Kidney epithelial cell (primary cell): ENCODE results near the gene CNTN5. TPM values are rescaled to one million over a fixed set of nuclear protein-coding genes. Genes with fewer than 3 reads are reported as not detected.

Experiments
- DNase-seq: peaks from one replicate; pipeline ENCODE4 v3.0.0-alpha.2; 2010; ENCODE audit warnings: low read depth
- H3K27me3 ChIP-seq: 2 replicates; pipeline ENCODE4 v1.6.0; 2011; ENCODE audit warnings: low read length; ENCODE audit not compliant: control insufficient read depth, insufficient read depth
- H3K36me3 ChIP-seq: 2 replicates; pipeline ENCODE4 v1.5.1; 2011; ENCODE audit warnings: low read length; ENCODE audit not compliant: control insufficient read depth, insufficient read depth
- H3K4me3 ChIP-seq: 2 replicates; pipeline ENCODE4 v1.5.1; 2011; ENCODE audit warnings: low read depth, mild to moderate bottlenecking, control low read depth, low read length
- total RNA-seq: library from RNA; depleted of rRNA; stranded (reverse); fragments of >200 nt; gene quantifications from 2 replicates; pipeline ENCODE4 v1.2.3, GENCODE V29; 2015
- TF ChIP-seq, protein P1 (sequence below): IDR thresholded peaks from 2 replicates; pipeline ENCODE4 v1.5.1; 2011; ENCODE audit warnings: mild to moderate bottlenecking, moderate library complexity, low read length, control low read depth, inconsistent platforms; ENCODE audit not compliant: insufficient read depth, poor library complexity, severe bottlenecking

CNTN5 gene
- total RNA-seq, 1 donor from 2014 or later, result 0.29 TPM

DNA sequence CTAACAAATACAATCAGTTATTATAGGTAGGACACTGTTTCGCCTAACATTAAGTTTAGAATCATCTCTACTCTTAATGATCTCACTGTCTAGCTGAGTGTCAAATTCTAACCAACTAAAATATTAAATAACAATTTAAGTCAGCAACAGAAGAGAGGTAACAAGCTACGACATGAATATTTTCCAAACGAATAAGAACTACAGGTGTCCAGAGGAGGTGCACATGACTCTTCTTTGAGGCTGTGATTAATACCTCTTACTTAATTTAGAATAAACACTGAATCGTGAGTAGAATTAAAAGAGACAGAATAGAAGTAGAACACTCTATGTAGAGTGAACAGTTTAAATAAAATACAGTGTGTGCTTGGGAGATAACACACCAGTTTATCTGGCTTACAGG lies 1047.4 kb downstream of the CNTN5 start:
- DNase-seq, result no peak
- TF ChIP-seq, protein P1, sequence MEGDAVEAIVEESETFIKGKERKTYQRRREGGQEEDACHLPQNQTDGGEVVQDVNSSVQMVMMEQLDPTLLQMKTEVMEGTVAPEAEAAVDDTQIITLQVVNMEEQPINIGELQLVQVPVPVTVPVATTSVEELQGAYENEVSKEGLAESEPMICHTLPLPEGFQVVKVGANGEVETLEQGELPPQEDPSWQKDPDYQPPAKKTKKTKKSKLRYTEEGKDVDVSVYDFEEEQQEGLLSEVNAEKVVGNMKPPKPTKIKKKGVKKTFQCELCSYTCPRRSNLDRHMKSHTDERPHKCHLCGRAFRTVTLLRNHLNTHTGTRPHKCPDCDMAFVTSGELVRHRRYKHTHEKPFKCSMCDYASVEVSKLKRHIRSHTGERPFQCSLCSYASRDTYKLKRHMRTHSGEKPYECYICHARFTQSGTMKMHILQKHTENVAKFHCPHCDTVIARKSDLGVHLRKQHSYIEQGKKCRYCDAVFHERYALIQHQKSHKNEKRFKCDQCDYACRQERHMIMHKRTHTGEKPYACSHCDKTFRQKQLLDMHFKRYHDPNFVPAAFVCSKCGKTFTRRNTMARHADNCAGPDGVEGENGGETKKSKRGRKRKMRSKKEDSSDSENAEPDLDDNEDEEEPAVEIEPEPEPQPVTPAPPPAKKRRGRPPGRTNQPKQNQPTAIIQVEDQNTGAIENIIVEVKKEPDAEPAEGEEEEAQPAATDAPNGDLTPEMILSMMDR, result no peak
- no peaks in the 10 kb centered on the region for H3K27me3 ChIP-seq
- no peak overlapping the region for H3K4me3 ChIP-seq
- H3K36me3 ChIP-seq, result no peaks in the 10 kb centered on the region

- H3K4me3 ChIP-seq, result no peak overlapping the region
These were observed 1051.4 kb downstream of the CNTN5 start for GRCh38 chr11:100072131-100072530.

GRCh38 chr11:100080381-100080780 lies 1059.6 kb downstream of the CNTN5 start:
- Histone ChIP-seq H3K27me3 (no peaks in the 10 kb centered on the region), H3K4me3 (no peak overlapping the region), H3K36me3 (no peaks in the 10 kb centered on the region)
- TF ChIP-seq, protein P1, result no peak
- DNase-seq, result no peak

More at GRCh38 chr11:100072131-100072530, 1051.4 kb downstream of the CNTN5 start:
- Histone ChIP-seq H3K36me3 (no peaks in the 10 kb centered on the region), H3K27me3 (no peaks in the 10 kb centered on the region)
- TF ChIP-seq, protein P1, result no peak
- no peak for DNase-seq

GRCh38 chr11:100080821-100081220 lies 1060.1 kb downstream of the CNTN5 start:
- TF ChIP-seq, protein P1, result no peak

DNA sequence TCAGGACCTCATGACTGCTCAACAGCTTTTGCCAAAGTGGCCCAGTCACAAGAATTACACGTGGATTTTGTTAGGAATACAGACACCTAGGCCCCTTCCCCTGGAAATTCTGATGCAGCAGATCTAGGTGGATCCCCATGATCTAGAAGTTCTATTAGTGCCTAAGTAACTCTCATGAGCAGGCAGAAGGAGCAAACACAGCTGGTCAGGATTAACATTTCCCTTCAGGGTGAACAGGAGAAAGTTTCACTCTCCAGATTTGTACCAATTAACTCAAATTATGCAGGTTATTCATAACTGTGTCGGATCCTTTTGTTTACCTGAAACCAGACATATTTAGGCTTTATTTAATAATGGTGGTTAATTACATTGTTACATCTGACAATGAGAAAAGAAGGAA lies 1072.9 kb downstream of the CNTN5 start:
- no peaks in the 10 kb centered on the region for H3K27me3 ChIP-seq
- no peak for DNase-seq
- TF ChIP-seq, protein P1, result no peak

More at GRCh38 chr11:100080821-100081220, 1060.1 kb downstream of the CNTN5 start:
- no peaks in the 10 kb centered on the region for H3K27me3 ChIP-seq
- no peaks in the 10 kb centered on the region for H3K36me3 ChIP-seq
- no peak for DNase-seq
- no peak overlapping the region for H3K4me3 ChIP-seq

DNA sequence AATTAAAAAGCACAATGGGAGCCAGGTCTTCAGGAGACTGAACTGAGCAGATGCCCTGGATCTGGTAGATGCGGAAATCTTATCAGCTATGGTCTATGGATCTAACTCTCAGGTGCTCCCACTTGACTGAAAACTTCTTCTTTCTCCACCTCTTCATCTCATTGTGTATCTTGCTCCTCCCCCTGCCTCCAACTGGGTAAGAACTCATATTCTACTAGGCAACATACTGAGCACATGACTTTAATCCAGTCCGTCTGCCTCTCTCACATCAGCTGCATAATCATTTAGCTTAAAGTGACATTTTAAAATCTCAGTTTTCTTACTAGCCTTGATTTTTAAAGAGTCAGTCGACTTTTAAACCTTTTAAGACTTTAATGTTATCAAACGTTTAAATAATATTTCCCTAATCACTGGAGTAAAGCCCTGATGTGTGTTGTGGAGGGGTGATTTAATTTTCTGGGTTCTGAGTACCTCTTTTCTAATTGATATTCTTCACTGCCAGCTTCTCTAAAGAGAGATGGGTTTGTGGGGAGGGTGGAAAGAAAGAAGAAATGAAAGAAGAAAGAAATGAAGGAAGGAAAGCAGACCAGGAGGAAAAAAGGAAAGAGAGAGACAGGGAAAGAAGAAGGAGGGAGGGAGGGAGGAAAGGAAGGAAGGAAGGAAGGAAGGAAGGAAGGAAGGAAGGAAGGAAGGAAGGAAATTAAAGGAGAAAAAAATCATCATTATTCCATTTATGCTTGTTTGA lies 1073.5 kb downstream of the CNTN5 start:
- TF ChIP-seq, protein P1, result no peak

More for the DNA sequence above, 1072.9 kb downstream of the CNTN5 start:
- H3K36me3 ChIP-seq, result no peaks in the 10 kb centered on the region
- H3K4me3 ChIP-seq, result no peak overlapping the region

More for the DNA sequence above, 1073.5 kb downstream of the CNTN5 start:
- DNase-seq, result no peak
- no peaks in the 10 kb centered on the region for H3K27me3 ChIP-seq
- H3K4me3 ChIP-seq, result no peak overlapping the region
- no peaks in the 10 kb centered on the region for H3K36me3 ChIP-seq
